ENCODE data around the gene SCAMP3. TPM values are rescaled to one million over a fixed set of nuclear protein-coding genes. Genes with fewer than 3 reads are reported as not detected.

Gene SCAMP3
- total and polyA plus RNA-seq, 2 experiments from 2014 or later = 67.3 to 172 TPM

DNA sequence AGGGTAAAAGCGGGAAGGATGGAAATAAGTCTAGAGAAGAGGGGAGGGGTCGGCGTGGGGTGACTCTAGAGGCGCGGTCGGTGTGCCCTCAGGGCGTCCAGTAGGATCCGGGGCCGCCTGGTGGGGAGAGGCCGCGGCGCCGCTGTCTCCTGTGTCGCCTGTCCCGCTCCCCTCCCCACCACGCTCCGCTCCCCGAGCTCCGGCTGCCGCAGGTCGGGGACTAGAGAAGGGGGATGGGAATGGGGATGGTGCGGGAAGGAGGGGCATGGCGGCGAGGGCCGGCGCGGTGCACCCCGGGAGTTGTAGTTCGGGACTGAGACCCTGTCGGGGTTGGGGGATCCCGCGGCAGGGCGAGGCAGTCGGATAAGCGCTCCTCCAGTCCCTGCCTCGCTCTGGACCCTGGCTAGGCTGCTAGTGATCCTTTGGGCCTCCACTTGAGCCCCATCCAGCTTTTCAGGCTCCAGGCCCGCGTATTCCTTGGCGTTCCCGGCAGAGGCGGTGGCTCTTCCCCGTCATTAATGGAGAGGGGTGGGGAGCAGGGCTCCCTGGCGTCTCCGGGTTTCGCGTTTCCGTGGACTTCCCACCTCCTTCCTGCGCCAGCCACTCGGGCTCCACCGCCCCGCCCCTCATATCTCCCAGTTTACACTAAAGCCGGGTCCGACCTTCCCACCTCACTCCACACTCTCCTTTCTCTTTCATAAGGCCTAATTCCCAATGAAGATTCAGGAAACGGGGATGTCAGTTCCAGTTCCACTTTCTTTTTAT is 6.7 kb downstream of the SCAMP3 start, which contains the start of gene ENTREP3:
TSS of gene ENTREP3 (minus strand) at position 241 of the 765 bp plus-strand sequence. CDS start 606 bp downstream, outside the sequence.
- TF ChIP-seq, protein P1, sequence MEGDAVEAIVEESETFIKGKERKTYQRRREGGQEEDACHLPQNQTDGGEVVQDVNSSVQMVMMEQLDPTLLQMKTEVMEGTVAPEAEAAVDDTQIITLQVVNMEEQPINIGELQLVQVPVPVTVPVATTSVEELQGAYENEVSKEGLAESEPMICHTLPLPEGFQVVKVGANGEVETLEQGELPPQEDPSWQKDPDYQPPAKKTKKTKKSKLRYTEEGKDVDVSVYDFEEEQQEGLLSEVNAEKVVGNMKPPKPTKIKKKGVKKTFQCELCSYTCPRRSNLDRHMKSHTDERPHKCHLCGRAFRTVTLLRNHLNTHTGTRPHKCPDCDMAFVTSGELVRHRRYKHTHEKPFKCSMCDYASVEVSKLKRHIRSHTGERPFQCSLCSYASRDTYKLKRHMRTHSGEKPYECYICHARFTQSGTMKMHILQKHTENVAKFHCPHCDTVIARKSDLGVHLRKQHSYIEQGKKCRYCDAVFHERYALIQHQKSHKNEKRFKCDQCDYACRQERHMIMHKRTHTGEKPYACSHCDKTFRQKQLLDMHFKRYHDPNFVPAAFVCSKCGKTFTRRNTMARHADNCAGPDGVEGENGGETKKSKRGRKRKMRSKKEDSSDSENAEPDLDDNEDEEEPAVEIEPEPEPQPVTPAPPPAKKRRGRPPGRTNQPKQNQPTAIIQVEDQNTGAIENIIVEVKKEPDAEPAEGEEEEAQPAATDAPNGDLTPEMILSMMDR (IDR thresholded peaks at IDR 0.05; ENCODE audit: low read depth, low read length) = no peak
- Histone ChIP-seq H3K9me3 (ENCODE audit: low read depth) (no peaks in the 10 kb centered on the region), H3K27ac (peak within 1 kb of the TSS; percentile 69), H3K27me3 (no peaks in the 10 kb centered on the region), H3K36me3 (peaks cover 4% of the 10 kb centered on the region), H3K4me3 (peak within 1 kb of the TSS; percentile 70), H3K4me1 (ENCODE audit: low read depth) (peaks cover 30% of the 10 kb centered on the region)
- peak; percentile 89 to 93 for DNase-seq (ENCODE audit: low read depth in 1 of 2, low spot score in 1 of 2)

DNA sequence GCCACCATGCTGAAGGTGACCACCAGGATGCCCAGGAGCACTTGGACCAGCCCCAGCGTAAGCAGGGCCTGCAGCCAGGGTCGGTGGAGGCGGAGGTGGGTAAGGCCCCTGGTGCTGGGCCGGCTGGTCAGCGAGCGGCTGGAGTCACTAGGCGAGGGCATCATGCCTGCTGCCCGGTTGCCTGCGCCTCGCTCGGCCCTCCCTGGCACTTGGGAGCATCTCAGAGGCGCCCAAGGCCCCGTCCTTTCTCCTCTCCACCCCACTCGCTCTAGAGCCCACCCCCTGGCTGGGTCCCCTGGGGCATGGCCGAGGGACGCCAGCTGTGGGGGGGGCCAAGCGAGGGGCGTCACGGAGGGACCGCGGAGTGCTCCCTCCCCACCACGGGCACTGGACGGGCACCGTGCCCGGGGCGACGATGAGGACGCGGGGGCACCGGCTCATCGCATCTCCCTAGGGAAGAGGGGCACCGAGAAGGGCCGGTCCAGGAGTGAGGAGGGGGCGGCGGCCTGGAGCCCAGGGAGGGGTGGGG is 7.4 kb downstream of the SCAMP3 start:
- Histone ChIP-seq H3K27ac (peak overlapping the region; percentile 69), H3K9me3 (ENCODE audit: low read depth) (no peaks in the 10 kb centered on the region), H3K4me1 (ENCODE audit: low read depth) (peaks cover 30% of the 10 kb centered on the region), H3K27me3 (no peaks in the 10 kb centered on the region), H3K36me3 (peaks cover 4% of the 10 kb centered on the region), H3K4me3 (peak overlapping the region; percentile 70)
- TF ChIP-seq, protein P1 (IDR thresholded peaks at IDR 0.05; ENCODE audit: low read depth, low read length) = no peak
- no peak for DNase-seq (ENCODE audit: low read depth in 1 of 2, low spot score in 1 of 2)

DNA sequence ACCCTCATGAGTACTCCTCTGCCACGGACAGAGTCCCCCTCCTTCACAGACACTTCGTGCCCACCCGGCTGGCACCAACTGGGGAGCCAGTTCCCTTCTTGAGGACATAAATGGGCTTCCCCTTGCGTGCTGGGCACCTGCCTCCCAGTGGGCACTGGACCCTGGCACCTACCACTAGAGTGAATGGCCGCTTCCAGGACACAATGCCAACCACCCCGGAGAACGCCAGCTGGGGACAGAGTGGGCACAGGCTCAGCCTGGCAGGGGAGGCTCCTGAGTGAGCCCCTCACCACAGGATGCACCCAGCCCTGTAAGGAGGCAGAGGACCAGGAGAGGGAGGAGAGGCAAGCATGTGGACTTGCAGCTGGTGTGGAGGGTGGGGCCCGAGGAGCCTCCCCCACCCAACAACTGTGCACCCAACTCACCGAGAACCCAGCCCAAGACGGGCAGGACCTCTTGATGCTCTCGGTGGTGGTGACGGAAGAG is 7.9 kb downstream of the SCAMP3 start:
- Histone ChIP-seq H3K27ac (no peak overlapping the region), H3K27me3 (no peaks in the 10 kb centered on the region), H3K36me3 (peaks cover 5% of the 10 kb centered on the region), H3K9me3 (ENCODE audit: low read depth) (no peaks in the 10 kb centered on the region), H3K4me3 (peak overlapping the region; percentile 70), H3K4me1 (ENCODE audit: low read depth) (peaks cover 30% of the 10 kb centered on the region)
- TF ChIP-seq, protein P1 (IDR thresholded peaks at IDR 0.05; ENCODE audit: low read depth, low read length) = no peak
- no peak for DNase-seq (ENCODE audit: low read depth in 1 of 2, low spot score in 1 of 2)

DNA sequence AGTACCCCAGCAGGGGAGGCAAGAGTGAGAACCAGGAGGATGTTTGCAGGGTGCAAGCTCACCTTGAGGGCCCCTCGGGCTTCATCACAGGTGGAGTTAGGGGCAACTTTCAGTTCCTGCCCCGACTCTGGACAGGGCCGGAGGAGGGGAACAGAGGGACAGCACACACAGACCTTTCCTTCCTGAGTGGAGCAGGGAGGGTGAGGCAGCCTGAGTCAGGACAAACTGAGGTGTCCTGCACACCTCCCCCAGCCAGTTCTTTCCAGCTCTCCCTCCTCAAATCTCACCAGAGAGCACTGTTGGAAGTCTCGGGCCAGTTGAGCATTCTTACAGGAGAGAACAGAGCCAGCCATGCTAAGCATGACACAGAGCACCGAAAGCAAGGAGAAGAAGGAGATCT is 8.4 kb downstream of the SCAMP3 start:
- H3K4me3 ChIP-seq = peak overlapping the region; percentile 70
- H3K4me1 ChIP-seq (ENCODE audit: low read depth) = peaks cover 30% of the 10 kb centered on the region
- peaks cover 9% of the 10 kb centered on the region for H3K36me3 ChIP-seq
- TF ChIP-seq, protein P1 (IDR thresholded peaks at IDR 0.05; ENCODE audit: low read depth, low read length) = no peak
- H3K9me3 ChIP-seq (ENCODE audit: low read depth) = no peaks in the 10 kb centered on the region
- no peak for DNase-seq (ENCODE audit: low read depth in 1 of 2, low spot score in 1 of 2)
- peak overlapping the region; percentile 54 for H3K27ac ChIP-seq
- no peaks in the 10 kb centered on the region for H3K27me3 ChIP-seq

DNA sequence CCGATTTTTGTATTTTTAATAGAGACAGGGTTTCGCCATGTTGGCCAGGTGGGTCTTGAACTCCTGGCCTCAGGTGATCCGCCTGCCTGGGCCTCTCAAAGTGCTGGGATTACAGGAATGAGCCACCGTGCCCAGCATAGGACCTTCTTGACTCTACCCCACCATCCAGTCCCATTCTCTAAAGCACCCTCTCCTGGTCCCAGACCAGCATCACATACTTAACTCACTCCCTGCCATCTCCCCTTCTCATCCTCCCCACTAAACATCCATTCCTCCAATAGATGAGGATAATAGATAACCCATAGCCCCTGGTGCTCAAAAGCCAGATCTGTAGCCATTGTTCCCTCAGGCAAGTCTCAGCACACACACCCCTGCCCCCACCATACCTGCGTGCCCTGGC is 9.0 kb downstream of the SCAMP3 start:
- Histone ChIP-seq H3K4me1 (ENCODE audit: low read depth) (peaks cover 30% of the 10 kb centered on the region), H3K9me3 (ENCODE audit: low read depth) (no peaks in the 10 kb centered on the region), H3K27ac (peak overlapping the region; percentile 54), H3K36me3 (peaks cover 5% of the 10 kb centered on the region), H3K4me3 (no peak overlapping the region), H3K27me3 (no peaks in the 10 kb centered on the region)
- TF ChIP-seq, protein P1 (IDR thresholded peaks at IDR 0.05; ENCODE audit: low read depth, low read length) = peak; percentile 8
- no peak for DNase-seq (ENCODE audit: low read depth in 1 of 2, low spot score in 1 of 2)
